ENCODE measurements around the gene CCDC201. TPM values are rescaled to one million over a fixed set of nuclear protein-coding genes. Genes with fewer than 3 reads are reported as not detected.

Gene CCDC201, protein sequence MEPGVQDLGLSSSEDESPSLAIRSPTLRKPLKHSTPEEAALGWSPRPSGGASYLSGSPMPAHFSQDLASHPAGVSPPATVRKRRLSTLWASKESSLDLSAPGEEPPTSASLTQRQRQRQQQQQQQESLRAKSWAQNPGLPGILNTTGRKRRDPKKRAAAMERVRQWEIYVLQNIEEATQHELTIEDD
- not detected in 2 replicates for total RNA-seq

DNA sequence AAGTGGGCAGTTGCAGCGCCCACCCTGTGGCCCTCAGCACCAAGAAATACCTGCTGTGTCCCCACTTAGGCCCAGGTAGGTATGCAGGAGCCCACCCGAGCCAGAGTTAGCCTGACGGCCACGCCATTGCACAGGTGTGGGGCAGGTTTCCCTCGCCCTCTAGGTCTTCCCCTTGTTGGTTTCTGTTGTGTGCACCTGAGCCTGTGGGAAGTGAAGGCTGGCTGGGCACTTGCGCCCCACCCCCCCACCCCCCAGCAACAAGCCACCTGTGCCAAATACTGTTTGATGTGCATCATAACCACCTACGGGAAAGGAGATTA is at the start of gene CCDC201:
TSS of gene CCDC201 (minus strand) at position 48 of the 320 bp plus-strand sequence. CDS start 75 bp downstream, outside the sequence.

DNA sequence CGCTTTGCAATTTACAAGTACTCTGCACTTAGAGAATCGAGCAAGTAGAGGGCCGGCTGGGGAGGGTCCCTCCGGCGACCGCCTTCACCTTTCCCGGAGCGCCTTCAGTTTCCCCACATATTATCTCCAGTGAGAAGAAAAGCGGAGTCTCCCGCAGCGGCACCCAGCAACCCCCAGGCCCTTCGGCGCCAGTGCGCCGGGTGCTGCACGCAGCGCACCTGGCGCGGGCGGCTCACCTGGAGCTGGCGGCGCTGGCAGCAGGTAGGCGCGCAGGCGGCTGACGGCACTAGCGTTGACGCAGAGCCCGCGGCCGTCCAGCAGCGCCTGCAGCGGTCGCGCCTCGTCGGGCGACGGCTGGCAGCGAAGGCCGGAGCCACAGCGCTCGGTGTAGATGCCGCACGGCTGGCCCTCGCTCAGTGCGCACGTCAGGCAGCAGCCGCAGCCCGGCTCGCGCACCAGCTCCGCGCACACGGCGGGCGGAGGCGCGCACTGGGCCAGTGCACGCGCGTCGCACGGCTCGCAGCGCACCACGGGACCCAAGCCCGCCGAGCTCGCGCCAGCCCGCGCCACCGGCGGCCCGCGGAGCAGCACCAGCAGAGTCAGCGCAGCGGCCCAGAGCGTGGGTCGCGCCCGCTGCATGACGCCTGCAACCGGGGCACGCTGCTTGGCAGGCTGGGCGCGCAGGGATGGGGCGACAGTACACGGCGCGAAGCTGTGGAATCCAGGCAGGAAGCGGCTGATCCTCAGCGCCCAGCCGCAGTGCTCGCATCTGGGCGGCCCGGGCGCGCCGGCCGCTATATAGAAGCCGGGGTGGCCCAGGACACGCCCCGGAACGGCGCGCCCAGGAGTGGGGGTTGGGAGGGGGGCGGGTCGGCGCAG is 47.9 kb upstream of the CCDC201 start, which contains the start of gene IGFBP3:
TSS of gene IGFBP3 (minus strand) at position 771 of the 879 bp plus-strand sequence. CDS start at position 639, 132 bp downstream.

DNA sequence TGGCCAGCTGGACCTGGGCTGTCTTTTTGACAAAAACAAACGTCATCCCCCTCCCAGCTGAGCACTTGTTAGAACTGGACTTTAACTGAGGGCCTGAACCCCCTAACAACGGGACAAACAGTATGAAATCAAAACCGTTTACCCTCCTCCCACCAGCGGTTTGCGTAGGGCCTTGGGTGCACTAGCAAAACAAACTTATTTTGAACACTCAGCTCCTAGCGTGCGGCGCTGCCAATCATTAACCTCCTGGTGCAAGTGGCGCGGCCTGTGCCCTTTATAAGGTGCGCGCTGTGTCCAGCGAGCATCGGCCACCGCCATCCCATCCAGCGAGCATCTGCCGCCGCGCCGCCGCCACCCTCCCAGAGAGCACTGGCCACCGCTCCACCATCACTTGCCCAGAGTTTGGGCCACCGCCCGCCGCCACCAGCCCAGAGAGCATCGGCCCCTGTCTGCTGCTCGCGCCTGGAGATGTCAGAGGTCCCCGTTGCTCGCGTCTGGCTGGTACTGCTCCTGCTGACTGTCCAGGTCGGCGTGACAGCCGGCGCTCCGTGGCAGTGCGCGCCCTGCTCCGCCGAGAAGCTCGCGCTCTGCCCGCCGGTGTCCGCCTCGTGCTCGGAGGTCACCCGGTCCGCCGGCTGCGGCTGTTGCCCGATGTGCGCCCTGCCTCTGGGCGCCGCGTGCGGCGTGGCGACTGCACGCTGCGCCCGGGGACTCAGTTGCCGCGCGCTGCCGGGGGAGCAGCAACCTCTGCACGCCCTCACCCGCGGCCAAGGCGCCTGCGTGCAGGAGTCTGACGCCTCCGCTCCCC is 15.5 kb upstream of the CCDC201 start, which contains the start of gene IGFBP1:
TSS of gene IGFBP1 (plus strand) at position 304 of the 808 bp plus-strand sequence. CDS start at position 469, 165 bp downstream.

Other genes with a start within 250 kb of the CCDC201 start
- gene IGFBP1, start 15.4 kb upstream of the CCDC201 start, total RNA-seq: 0.24 TPM in 1 of 2 replicates, not detected in the other
- 9.2 and 133 TPM in 2 replicates for gene IGFBP3, start 48.2 kb upstream of the CCDC201 start, total RNA-seq

All from tracheal epithelial cell (primary cell).